ENCODE measurements around the gene HSD17B2. TPM values are rescaled to one million over a fixed set of nuclear protein-coding genes. Genes with fewer than 3 reads are reported as not detected.
A peak's percentile ranks its signal among the peaks of the same experiment; 100 is the strongest.

HSD17B2 gene
- total and polyA plus RNA-seq, 4 donors, result 47.7 to 126 (median 103) TPM

- Histone ChIP-seq H3K9ac (ENCODE audit: low read depth in 1 of 2, low read length in 2 of 2) (no peak overlapping the region), H3K9me3 (ENCODE audit: control insufficient read depth in 4 of 4, low read length in 3 of 4) (no peaks in the 10 kb centered on the region), H3K27me3 (ENCODE audit: control insufficient read depth in 4 of 4, insufficient read depth in 4 of 4, low read length in 3 of 4) (no peaks in the 10 kb centered on the region), H3K4me1 (ENCODE audit: control insufficient read depth in 4 of 4, insufficient read depth in 4 of 4, low read length in 3 of 4) (peaks cover 6 to 38% (median 25%) of the 10 kb centered on the region in 4 donors), H3K36me3 (ENCODE audit: control insufficient read depth in 4 of 4, insufficient read depth in 3 of 4, low read depth in 1 of 4, low read length in 3 of 4) (no peaks in the 10 kb centered on the region), H3K4me3 (ENCODE audit: low read depth in 1 of 3, low read length in 3 of 3) (no peak overlapping the region), H3K27ac (ENCODE audit: low read depth in 1 of 2, low read length in 2 of 2) (peak overlapping the region; percentile 89 to 95)
- TF ChIP-seq RAD21 (IDR thresholded peaks at IDR 0.05) (no peak), JUND (IDR thresholded peaks at IDR 0.05) (no peak), REST (IDR thresholded peaks at IDR 0.05) (no peak), HNF4A (conservative IDR thresholded peaks at IDR 0.05) (no peak), FOXA1 (IDR thresholded peaks at IDR 0.05) (no peak), SP1 (IDR thresholded peaks at IDR 0.05) (no peak), GABPA (IDR thresholded peaks at IDR 0.05 in 1 of 2, conservative IDR thresholded peaks at IDR 0.05 in 1 of 2) (no peak), CTCF (IDR thresholded peaks at IDR 0.05; ENCODE audit: low read depth, low read length, missing input control) (no peak), MAX (IDR thresholded peaks at IDR 0.05) (no peak), ZBTB33 (IDR thresholded peaks at IDR 0.05) (no peak), TAF1 (conservative IDR thresholded peaks at IDR 0.05) (no peak)
- 84% methylated on average over 6 of the region's 6 CpGs for WGBS
- no peak for DNase-seq (ENCODE audit: low spot score)
Measured at GRCh38 chr16:82033006-82033405, 2.0 kb upstream of the HSD17B2 start.

GRCh38 chr16:82033683-82034300, 1.3 kb upstream of the HSD17B2 start:
- Histone ChIP-seq H3K4me1 (ENCODE audit: control insufficient read depth in 4 of 4, insufficient read depth in 4 of 4, low read length in 3 of 4) (peaks cover 10 to 38% (median 25%) of the 10 kb centered on the region in 4 donors), H3K9me3 (ENCODE audit: control insufficient read depth in 4 of 4, low read length in 3 of 4) (no peaks in the 10 kb centered on the region), H3K27me3 (ENCODE audit: control insufficient read depth in 4 of 4, insufficient read depth in 4 of 4, low read length in 3 of 4) (no peaks in the 10 kb centered on the region), H3K9ac (ENCODE audit: low read depth in 1 of 2, low read length in 2 of 2) (peak overlapping the region; percentile 64 to 88), H3K4me3 (ENCODE audit: low read depth in 1 of 3, low read length in 3 of 3) (peak overlapping the region in 1 of 3 donors; percentile 2), H3K36me3 (ENCODE audit: control insufficient read depth in 4 of 4, insufficient read depth in 3 of 4, low read depth in 1 of 4, low read length in 3 of 4) (no peaks in the 10 kb centered on the region), H3K27ac (ENCODE audit: low read depth in 1 of 2, low read length in 2 of 2) (peak overlapping the region; percentile 89 to 95)
- 40% methylated on average over 8 of the region's 8 CpGs for WGBS
- peak; percentile 46 for DNase-seq (ENCODE audit: low spot score)
- TF ChIP-seq CTCF (IDR thresholded peaks at IDR 0.05; ENCODE audit: low read depth, low read length, missing input control) (no peak), TAF1 (conservative IDR thresholded peaks at IDR 0.05) (no peak), NR2F2 (IDR thresholded peaks at IDR 0.05) (no peak), FOXA1 (IDR thresholded peaks at IDR 0.05) (no peak), ZBTB33 (IDR thresholded peaks at IDR 0.05) (peak; percentile 26), RAD21 (IDR thresholded peaks at IDR 0.05) (peak; percentile 55 to 64), MAX (IDR thresholded peaks at IDR 0.05) (peak; percentile 92), FOXA2 (IDR thresholded peaks at IDR 0.05) (peak; percentile 14), HNF4A (conservative IDR thresholded peaks at IDR 0.05) (peak; percentile 88 to 94), JUND (IDR thresholded peaks at IDR 0.05) (peak in 1 of 2 donors; percentile 68), SP1 (IDR thresholded peaks at IDR 0.05) (peak; percentile 72)
